Sciatic nerve (tissue), 2 donors: ENCODE measurements around the gene MUCL3. TPM values are rescaled to one million over a fixed set of nuclear protein-coding genes. Genes with fewer than 3 reads are reported as not detected.
"Not testable (repeated sequence)": the region's sequence is repeated elsewhere in the genome, so short reads cannot be mapped to it uniquely, and the experiment has no call there.

ENCODE experiments used
- ATAC-seq: fragments of 200-7000 bp; cut with Tn5 transposase; one replicate; pipeline ENCODE4 v1.9.1; 2020; ENCODE audit warnings: mild to moderate bottlenecking, moderate library complexity
- DNase-seq: peaks from one replicate; pipeline ENCODE4 v3.0.0-alpha.2; 2020; ENCODE audit warnings: low spot score
- intact Hi-C: fragments of 100-400 bp; cut with DNase I; formaldehyde crosslinking; loops from one replicate; pipeline ENCODE4 v1.14.2; 2022
- total RNA-seq: library from RNA; stranded (reverse); fragmentation: NEBNext Ultra II Directional; extraction: Animal tissue kit (Norgen Biotek cat#: 25700); gene quantifications from one replicate; pipeline ENCODE4 v1.2.1, GENCODE V29; 2021
- donor health status: DM: no; HTN: no; CAD: no.
- donor health status: DM: no; HTN: no; CAD: no.

The MUCL3 gene, protein sequence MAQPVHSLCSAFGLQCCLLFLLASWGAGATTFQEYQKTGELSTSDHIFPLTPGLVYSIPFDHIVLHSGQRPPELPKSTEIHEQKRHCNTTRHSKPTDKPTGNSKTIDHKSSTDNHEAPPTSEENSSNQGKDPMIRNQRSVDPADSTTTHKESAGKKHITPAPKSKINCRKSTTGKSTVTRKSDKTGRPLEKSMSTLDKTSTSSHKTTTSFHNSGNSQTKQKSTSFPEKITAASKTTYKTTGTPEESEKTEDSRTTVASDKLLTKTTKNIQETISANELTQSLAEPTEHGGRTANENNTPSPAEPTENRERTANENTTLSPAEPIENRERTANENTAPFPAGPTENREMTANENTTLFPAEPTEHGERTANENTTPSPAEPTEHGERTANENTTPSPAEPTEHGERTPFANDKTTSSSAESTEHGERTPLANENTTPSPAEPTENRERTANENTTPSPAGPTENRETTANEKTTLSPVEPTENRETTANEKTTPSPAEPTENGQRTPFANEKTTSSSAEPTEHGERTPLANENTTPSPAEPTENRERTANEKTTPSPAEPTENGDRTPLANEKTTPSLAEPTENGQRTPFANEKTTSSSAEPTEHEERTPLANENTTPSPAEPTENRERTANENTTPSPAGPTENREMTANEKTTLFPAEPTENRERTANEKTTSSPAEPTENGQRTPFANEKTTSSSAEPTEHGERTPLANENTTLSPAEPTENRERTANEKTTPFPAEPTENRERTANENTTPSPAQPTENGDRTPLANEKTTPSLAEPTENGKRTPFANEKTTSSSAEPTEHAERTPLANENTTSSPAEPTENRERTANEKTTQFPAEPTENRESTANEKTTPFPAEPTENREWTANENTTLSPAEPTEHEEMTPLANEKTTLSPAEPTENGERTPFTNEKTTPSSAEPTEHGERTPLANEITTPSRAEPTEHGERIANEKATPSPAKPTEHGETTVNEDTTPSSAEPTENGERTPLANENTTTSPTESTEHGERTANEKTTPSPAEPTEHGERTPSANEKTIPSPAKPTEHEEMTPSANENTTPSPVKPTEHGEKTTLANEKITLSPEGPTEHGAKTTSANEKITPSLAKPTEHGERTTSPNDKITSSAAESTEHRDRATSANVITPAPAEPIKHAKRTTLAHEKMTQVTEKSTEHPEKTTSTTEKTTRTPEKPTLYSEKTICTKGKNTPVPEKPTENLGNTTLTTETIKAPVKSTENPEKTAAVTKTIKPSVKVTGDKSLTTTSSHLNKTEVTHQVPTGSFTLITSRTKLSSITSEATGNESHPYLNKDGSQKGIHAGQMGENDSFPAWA (N-terminal part only)
- 0.18 TPM for total RNA-seq

DNA sequence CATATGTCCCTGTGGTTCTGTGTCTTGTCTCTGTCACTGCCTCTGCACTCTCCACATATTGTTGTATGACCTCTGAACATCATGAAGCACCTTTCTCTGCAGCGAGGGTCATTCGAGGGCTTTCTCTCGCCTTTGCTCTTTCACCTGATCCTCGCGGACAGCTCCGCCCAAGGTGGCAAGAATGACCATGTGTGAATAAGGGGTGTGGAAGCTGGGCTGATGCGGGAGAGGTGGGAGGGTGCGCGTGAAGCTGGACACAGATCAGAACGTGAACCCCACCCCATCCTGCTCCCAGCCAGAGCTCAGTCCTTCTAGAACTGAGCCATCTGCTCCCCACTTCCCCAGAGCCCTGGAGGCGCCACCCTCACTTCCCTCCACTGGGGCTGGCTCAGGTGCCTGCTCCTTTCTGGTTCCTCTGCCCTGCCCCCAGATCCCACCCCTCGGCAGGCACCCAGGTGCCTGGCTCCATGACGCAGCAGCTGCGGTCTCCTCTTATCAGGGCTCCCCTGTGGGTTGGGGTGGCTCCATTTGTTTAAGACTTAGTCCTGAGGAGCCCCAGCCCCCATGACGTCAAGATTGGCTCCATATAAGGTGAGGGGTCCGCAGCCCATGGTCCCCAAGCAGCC lies at the start of gene MUCL3:
TSS of gene MUCL3 (plus strand) at position 613 of the 626 bp plus-strand sequence. CDS start 27 bp downstream, outside the sequence.
- ATAC-seq (no peak), DNase-seq (no peak)
- intact Hi-C loops = no loop called here

GRCh38 chr6:30891450-30891723 lies 49.4 kb upstream of the MUCL3 start:
- intact Hi-C loops = no loop called here
- DNase-seq (no peak), ATAC-seq (no peak)

DNA sequence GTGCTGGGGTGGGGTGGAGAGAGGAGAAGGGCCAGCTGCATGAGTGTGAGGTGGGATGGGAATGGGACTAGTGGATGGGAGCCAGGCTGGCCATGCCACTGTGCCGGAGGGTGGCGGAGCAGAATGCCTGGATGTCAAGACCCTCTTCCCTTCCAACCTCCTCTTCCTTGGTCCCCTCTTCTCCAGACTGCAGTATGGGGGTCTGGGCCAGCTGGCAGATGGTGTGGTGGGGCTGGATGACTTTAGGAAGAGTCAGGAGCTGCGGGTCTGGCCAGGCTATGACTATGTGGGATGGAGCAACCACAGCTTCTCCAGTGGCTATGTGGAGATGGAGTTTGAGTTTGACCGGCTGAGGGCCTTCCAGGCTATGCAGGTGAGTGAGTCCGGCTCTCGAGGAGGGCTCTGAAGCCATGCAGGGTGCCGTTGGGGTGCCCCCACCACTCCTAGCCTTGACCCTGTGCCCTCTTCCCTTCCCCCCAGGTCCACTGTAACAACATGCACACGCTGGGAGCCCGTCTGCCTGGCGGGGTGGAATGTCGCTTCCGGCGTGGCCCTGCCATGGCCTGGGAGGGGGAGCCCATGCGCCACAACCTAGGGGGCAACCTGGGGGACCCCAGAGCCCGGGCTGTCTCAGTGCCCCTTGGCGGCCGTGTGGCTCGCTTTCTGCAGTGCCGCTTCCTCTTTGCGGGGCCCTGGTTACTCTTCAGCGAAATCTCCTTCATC lies 48.8 kb upstream of the MUCL3 start:
- intact Hi-C loops = no loop called here
- DNase-seq = peak; percentile 47
- no peak for ATAC-seq

GRCh38 chr6:30893001-30893591 lies 47.7 kb upstream of the MUCL3 start:
- ATAC-seq (no peak), DNase-seq (peak; percentile 43)
- intact Hi-C loops = no loop called here

DNA sequence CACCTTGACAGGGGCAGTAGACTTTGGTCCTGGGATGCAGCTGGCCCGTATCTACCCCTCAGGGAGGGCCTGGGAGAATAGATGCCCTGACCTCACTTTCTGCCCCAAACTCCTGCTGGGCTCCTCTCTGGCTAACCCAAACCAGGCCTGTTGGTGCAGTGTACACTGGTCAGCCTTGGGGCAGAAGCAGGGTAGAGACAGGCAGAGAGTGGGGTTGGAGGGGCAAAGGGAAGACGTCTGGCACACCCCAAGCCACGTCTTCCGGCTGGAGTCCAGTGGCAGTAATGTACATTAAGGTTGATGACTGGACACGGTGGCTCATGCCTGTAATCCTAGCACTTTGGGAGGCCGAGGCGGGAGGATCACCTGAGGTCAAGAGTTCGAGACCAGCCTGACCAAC lies 47.1 kb upstream of the MUCL3 start:
- no peak for DNase-seq
- intact Hi-C loops = no loop called here

DNA sequence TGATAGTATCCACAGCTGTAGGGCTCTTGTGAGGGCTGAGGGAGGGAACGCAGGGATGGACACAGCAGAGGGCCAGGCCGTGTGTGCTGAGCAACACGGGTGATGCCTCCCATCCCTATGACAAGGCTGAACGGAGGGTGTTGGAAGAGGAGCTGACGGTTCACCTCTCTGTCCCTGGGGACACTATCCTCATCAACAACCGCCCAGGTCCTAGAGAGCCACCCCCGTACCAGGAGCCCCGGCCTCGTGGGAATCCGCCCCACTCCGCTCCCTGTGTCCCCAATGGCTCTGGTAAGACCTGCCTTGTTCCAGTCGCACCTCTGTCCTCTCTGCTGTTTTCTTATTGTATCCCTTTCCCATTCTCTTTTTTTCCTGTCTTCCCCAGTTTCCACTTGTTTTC lies 46.4 kb upstream of the MUCL3 start:
- intact Hi-C loops = no loop called here
- DNase-seq (no peak), ATAC-seq (no peak)

More for the DNA sequence above, 47.1 kb upstream of the MUCL3 start:
- ATAC-seq = no peak

- intact Hi-C loops = no loop called here
- DNase-seq (no peak), ATAC-seq (no peak)
Observed at GRCh38 chr6:30894935-30895334, 45.8 kb upstream of the MUCL3 start.

- intact Hi-C loops = no loop called here
- ATAC-seq = no peak
- no peak for DNase-seq
Observed at GRCh38 chr6:30895343-30895742, 45.4 kb upstream of the MUCL3 start.

- intact Hi-C loops = no loop called here
- DNase-seq (no peak), ATAC-seq (no peak)
Observed at GRCh38 chr6:30896541-30896940, 44.2 kb upstream of the MUCL3 start.

GRCh38 chr6:30897882-30898281 lies 42.9 kb upstream of the MUCL3 start:
- ATAC-seq (no peak), DNase-seq (no peak)
- intact Hi-C loops = no loop called here

- ATAC-seq (no peak), DNase-seq (no peak)
- intact Hi-C loops = no loop called here
Observed at GRCh38 chr6:30898750-30899360, 41.9 kb upstream of the MUCL3 start.

GRCh38 chr6:30900863-30901417 lies 39.8 kb upstream of the MUCL3 start:
- intact Hi-C loops = no loop called here
- DNase-seq = no peak
- ATAC-seq = no peak

- no peak for DNase-seq
- intact Hi-C loops = no loop called here
- no peak for ATAC-seq
Observed at GRCh38 chr6:30901436-30901835, 39.3 kb upstream of the MUCL3 start.

- DNase-seq, intact Hi-C loops, ATAC-seq: not testable (repeated sequence)
Observed at GRCh38 chr6:30902196-30902595, 38.6 kb upstream of the MUCL3 start.

- intact Hi-C loops = no loop called here
- DNase-seq (no peak), ATAC-seq (no peak)
Observed at GRCh38 chr6:30902709-30903108, 38.1 kb upstream of the MUCL3 start.

DNA sequence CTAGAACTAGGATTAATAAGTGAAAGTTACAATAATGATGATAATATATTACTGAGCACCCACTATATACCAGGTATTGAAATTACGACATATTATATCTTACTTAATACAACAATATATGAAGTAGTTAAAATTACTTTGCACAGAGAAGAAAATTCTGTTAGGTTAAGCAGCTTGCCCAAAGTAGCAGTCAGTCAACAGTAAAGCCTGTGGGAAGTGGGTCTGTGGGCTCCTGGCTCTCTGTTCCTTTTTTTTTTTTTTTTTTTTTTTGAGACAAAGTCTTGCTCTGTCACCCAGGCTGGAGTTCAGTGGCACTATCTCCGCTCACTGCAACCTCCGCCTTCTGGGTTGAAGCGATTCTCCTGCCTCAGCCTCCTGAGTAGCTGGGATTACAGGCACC lies 37.5 kb upstream of the MUCL3 start:
- intact Hi-C loops = no loop called here
- ATAC-seq = no peak

DNA sequence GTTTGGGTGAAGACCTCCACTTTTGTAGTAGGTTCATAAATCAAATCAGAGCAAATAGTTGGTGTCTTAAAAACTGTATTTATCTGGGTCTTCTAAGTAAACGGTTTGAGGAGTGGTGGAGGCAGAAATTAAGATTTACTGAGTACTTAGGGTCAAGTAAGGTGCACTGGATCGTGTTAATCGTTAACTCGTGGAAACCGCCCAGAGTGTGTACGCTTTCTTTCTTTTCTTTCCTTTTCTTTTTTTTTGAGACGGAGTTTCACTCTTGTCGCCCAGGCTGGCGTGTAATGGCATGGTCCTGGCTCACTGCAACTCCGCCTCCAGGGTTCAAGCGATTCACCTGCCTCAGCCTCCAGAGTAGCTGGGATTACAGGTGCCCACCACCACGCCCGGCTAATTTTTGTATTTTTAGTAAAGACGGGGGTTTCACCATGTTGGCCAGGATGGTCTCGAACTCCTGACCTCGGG lies 33.4 kb upstream of the MUCL3 start:
- DNase-seq, ATAC-seq, intact Hi-C loops: not testable (repeated sequence)

More for the DNA sequence above, 37.5 kb upstream of the MUCL3 start:
- DNase-seq = no peak
